Stimulated activated CD4-positive, alpha-beta T cell treated with anti-CD3 and anti-CD28 coated beads, Interleukin-2, amount 100 ng/mL, for 4 hours (primary cell): ENCODE data around the gene CRY2.

Source experiments
- DNase-seq: peaks from one replicate; pipeline ENCODE4 v3.0.0-alpha.2; 2020; ENCODE audit warnings: low read depth

Gene CRY2

DNA sequence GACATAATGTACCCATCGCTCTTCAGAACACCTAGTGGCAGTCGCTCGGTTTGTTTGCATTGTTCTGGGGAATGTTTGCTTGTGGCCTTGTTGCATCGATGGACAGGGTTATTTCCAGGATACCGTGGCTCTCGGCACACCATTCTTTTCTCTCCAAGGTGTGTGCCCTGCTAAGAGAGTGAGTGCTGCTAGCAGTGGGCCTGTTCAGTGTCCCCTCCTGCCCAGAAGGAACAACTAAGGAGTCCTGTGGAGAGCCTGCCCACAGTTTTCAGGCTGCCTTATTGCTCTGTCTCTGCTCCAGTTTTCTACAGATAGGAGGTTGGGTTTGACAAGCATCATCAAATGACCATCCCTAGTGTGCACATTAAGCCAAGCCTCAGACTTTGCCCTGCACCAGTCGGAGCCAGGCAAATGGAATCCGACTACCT is 1.4 kb downstream of the CRY2 start:
- DNase-seq: no peak

DNA sequence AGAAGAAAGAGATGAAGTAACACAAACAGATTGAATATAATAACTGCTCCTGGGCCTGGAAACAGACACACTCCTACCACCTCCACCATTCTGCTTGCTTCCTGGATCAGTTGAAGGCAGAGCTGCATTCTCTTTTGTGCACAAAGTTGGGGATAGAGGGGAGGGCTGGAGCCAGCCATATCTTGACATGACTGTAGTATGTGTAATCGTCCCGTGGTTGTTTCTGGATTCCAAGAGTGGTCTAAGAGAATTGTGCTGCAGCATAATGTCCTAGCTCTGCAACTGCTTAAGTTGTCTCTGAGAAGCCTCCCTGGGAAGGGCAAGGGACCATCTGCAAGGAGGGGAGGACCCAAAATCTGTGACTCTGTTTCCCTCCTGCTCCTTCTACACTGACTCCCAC is 3.2 kb downstream of the CRY2 start:
- DNase-seq: no peak

DNA sequence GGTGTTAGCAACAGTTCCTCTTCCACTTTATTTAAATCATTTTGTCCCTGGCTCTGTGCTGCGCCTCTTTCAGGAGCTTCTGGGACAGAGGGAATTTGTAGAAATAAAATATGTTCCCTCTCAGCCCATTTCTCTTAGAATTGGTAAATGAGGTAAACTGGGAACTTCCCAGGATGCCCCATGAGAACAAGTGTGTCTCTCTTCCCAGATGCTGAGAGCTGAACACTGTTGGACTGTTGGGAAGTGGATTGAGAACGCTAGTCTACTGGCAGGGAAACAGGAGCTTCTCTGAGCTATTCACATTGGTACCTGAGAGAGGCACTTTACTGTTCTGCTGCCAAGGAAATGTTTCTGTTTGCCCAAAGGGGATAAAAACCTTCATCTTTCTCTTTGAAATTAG is 4.0 kb downstream of the CRY2 start:
- DNase-seq: no peak

DNA sequence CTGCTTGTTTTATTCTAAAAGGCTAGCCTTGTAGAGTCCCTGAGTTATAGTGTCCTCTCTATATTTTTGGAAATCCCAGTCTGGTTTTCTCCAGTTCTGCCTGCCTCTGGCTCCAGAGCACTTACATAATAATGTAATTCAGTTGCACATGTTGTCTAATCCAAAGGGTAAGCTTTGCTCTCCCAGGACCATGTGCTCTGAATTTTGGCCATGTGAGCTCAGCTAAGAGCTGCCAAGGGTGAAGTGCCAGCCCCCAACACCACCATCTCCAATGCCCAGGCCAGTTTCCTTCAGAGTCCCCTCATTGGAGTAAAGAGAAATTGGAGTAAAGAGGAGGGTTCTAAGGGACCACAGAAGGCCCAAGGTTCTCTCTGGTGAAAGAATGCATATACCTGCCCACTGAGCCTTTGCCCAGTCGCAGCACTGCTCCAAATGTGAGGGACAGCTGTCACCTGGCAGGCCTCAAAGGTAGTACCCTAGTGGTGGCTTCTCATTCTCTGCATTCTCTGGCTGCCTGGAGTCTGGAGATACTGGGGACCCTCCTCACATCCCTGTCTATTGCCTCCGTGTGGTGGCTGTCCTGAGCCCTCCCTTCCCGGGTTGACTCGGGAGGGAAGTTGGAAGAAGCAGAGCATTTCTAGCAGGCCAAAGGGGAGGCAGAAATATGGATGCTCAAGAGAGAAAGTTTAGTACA is 4.9 kb downstream of the CRY2 start:
- DNase-seq: no peak

DNA sequence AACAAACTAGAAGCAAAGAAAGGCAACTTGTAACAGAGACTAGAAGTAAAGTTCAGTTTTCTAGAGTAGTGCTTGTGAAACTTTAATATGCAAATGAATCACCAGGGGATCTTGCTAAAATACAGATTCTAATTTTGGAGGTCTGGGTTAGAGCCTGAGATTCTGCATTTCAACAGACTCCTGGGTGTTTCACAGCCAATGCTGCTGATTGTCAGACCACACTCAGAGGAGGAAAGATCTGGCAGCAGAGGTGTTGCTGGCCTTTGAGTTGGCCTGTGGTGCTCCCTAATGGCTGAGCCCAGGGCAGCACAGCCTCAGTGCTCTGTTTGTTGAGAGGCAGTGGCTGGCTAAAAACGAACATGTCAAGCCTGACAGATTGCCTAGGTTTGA is 5.4 kb downstream of the CRY2 start:
- no peak for DNase-seq

DNA sequence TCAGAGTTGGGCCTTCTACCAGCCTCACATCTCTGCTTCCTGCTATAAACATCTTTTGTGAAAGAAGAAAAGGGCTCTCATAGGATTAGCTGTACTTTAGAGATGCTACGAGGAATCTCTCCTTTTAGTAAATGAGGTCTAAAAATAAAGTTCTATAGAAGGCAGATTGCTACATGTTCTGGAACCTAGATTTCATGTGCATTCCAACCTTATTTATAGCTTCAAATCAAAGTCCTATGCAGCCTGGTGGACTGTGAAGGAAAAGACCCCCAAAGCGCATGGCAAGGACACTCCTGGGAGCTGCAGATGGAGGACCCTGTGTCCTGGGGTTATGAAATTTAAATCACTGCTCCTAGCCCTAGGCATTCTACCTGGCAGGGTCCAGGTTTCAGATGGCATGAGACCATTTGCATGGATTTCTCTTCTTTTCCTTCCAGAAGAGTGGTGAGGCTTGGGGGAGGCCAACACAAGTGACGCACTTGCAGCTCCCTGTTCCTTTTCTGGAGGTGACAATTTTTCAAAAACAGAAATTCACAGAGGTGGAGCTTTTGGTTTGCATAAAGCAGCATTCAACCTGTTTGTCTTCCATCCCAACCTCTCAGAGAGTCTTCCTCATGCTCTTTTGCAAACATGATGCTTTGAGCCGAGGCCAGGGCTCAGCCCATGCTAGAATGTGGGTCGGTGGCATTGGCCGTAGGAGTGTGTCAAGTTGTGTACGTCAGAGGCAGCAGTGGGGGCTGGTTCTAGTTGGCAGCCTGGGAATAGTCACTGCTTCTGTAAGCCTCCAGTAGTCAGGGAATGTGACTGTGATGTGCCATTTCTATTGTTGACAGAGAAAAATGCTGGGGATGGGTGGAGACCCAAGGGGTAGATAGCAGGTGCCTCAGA is 6.3 kb downstream of the CRY2 start:
- no peak for DNase-seq

DNA sequence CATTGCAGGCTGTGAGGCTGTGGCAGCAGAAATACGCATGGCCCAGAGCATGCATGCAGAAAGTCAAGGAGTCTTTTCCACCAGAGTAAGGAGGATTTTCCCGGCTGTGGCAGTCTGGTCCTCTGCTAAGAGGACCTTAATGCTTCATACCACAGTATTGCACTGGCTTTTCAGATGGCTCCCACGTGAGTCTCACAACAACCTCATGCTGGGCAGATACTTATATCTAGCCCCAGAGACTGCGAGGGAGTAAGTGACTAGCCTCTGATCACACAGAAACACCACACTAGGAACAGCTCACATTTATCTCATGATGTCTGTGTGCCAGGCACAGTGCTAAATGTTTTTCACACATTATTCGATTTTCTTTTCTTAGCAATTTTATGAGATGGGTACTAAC is 8.0 kb downstream of the CRY2 start:
- no peak for DNase-seq

DNA sequence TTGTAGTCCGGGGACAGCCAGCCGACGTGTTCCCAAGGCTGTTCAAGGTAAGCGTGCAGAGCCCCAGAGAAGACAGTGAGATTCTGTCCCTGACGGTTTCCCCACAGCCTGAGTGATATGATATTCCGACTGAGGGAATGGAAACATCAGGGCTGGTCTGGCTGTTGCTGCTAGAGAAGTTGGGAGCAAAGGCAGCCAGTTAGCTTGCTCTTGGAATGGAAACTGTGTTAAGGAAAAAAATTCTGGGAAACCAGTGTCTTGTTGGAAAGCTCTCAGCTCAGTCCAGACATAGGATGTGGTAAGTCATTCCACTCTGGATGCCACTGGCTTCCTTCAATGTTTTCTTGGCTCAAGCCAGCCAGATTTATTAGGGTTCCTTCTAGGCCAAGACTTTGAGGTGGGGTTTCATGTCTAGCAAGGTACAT is 8.8 kb downstream of the CRY2 start:
- no peak for DNase-seq

DNA sequence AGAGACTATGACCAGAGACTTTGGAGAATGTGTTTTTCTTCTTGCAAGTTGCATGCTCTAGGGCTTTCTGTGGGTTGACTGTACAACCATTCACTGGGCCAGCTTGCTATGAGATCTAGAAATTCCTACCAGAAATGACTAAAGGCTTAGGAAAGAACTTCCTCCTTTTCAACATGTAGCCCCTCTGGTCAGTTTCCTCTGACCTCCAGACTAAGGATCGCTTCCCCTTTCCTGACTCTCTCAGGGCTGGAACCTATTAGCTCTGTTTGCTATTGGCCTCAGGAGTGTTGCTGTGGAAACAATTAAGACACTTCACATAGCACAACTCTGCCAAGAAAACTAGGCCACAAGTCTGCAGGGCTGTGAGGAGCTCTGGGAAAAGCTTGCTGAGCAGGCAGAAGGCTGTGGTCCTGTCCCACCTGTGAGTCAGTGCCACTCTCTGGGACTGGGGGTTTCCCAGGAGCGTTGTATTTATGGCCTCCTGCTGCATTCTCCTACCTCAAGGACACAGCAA is 10.7 kb downstream of the CRY2 start:
- no peak for DNase-seq

DNA sequence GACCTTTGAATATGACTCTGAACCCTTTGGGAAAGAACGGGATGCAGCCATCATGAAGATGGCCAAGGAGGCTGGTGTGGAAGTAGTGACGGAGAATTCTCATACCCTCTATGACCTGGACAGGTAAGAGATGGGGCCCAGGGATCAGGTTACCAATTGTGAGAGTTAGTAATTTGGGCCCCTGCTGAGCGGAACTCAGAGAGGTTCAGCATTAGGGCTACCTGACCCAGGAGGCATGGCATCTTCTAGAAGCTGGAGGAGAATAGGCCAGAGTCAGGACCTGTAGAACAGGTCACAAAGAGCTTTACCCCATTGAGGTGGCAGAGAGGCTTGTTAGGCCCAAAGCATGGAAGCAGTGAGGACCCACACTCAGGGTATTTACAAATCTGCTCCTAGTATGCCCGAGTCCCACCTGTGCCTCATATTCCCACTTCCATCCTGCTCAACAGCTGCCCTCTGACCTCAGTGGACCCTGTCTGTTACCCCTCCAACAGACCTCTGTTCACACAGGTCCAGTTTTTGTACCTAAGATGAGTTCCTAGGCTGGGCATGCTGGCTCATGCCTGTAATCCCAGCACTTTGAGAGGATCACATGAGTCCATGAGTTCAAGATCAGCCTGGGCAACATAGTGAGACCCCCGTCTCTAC is 11.6 kb downstream of the CRY2 start:
- DNase-seq: no peak

DNA sequence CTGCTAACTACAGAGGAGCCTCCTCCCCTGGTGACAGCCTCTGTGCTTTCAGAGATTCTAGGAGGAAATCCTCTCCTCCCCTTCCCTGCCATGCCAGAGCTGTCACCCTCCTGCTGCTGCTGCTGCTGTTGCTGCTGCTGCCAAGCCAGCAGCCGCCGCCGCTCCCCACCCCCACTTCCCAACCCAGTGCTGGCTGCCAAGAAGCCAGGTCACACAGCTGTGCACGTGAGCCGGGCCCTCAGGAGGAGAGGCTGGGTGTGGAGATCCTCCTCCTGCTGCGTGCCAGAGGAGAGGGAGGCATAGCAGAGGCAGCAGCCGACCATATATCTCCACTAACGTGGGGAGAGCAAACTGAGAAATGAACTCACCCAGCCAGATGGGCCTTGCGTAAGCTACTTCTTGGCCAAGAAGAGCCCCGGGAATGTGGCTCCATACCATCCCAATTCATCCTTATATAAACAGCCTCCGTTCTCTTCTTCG is 12.4 kb downstream of the CRY2 start:
- DNase-seq: no peak

DNA sequence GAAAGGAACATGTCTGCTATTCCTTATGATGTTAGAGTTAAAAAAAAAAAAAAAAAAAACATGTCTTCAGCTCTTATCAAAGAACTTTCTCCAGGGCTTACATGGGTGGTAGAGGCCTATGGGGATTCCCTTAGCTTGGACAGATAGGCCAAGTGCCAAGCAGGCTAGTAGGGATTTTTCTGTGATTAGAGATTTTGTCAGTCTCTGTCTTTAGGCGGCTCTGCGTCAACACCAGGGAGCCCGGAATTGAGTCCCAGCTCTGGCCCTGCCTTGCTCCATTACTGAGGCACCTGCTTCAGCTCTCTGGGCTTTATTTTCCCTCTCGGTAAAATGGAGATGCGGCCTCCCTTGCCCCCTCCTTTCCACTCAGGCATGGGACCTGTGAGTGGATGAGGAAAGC is 13.1 kb downstream of the CRY2 start:
- no peak for DNase-seq

DNA sequence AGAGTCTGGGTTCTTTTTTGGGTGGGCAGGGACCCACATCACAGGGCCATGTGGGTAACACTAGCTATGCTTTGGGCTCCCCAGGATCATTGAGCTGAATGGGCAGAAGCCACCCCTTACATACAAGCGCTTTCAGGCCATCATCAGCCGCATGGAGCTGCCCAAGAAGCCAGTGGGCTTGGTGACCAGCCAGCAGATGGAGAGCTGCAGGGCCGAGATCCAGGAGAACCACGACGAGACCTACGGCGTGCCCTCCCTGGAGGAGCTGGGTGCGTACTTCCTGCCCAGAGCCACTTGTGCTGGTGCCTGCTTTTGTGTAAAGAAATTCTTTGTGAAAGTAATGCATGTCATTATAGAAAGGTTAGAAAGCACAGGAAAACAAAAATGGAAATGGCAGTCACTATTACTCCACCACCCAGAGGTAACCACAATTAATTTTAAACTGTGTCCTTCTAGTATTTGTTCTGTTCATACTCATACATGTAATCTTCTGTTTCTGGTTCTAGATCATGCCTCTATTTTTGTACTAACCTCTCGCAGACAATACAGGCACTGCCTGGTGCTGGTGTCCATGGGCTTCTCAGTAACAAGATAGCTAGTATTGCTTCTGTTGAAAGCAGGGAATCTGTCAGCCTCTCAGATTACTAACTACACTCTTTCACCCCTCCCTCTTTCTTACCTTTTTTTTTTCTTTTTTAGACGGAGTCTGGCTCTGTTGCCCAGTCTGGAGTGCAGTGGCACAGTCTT is 13.7 kb downstream of the CRY2 start:
- DNase-seq: no peak

DNA sequence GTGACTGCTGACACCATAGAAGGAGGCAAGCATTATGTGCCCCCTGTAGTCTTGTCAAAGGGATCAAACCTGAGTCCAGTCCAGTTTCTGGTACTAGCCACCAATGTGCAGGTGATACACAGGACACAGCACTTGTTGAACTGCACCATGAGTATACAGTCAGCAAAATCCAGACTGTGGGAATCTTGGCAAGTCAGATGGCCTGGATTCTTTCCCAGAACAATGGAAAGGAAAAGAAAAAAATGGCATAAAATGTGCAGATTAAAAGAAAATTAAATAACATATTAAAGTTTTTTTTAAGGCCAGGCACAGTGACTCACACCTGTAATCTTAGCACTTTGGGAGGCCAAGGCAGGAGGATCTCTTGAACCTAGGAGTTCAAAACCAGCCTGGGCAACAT is 16.8 kb downstream of the CRY2 start:
- no peak for DNase-seq

DNA sequence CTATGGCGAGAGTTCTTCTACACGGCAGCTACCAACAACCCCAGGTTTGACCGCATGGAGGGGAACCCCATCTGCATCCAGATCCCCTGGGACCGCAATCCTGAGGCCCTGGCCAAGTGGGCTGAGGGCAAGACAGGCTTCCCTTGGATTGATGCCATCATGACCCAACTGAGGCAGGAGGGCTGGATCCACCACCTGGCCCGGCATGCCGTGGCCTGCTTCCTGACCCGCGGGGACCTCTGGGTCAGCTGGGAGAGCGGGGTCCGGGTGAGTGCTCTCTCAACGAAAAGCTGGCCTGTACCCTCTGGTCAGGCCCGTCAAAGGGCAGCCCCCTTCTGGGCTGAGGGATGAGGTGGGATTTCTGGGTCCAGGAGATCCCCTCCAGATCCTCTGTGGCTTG is 22.3 kb downstream of the CRY2 start:
- no peak for DNase-seq

DNA sequence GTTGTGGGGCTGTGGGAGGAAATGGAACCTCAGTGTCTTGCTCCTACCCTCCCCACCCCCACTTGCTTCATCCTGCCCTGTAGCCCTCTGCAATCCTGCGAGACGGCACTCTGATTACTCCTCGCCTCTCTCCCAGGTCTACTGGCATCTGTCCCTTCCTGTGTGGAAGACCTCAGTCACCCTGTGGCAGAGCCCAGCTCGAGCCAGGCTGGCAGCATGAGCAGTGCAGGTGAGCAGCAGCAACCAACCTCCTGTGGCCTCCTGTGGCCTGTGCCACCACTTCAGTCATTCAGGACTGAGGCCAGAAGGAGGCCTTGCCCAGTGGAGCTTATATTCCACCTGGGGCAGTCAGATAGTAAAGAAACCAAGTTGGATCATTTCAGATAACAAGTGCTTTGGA is 23.4 kb downstream of the CRY2 start:
- DNase-seq: no peak

DNA sequence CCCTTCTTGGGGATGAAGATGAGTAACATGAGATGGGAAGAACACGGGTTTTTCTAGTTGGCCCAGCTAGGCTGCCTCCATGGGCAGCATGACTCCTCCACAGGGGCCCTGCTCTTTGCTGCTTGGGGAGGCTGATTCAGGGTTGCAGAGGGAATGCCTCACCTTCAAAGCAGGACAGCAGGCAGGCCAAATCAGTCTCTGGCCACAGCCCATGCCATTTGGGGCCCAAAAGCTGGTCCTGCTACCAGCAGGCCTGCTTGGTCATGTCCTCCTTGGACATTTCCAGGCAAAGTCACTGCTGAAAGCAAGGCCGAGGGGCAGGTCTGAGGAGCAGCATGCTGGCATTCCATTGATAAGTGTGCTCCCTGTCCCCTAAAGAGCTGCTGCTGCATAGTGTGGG is 24.4 kb downstream of the CRY2 start:
- DNase-seq: no peak

DNA sequence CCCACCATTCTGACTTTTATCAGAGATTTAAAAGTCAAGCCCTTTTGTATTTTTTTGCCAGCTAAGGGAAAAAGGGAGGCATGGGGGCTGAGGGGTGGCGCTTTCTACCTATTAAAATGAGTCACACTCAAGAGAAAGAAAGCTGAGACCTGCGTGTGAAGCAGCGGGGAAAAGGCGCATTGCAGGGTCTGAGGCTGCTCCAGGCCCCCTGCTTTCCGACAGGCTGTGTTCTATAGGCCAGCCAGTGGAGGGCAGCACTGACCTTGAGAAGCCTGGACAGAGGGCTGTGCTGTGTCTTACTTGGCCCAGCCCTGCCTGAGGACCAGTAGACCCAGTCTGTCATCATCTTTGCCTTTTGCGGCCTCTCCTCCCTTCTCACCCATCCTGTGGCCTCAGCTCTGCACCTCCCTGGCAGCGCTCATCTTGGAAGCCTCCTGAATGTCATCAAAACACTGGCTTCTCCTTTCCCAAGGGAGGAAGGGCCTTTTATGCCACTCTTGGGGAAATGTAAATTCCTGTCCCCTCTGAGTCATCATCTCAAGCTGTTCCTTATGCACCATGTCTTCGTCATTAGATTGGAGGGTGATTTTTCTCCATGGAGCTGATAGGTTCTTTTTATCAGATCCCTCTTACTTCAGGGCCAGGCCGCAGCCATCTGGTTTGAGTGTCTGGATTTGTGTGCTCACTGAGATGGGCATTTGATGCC is 25.5 kb downstream of the CRY2 start:
- DNase-seq: no peak

DNA sequence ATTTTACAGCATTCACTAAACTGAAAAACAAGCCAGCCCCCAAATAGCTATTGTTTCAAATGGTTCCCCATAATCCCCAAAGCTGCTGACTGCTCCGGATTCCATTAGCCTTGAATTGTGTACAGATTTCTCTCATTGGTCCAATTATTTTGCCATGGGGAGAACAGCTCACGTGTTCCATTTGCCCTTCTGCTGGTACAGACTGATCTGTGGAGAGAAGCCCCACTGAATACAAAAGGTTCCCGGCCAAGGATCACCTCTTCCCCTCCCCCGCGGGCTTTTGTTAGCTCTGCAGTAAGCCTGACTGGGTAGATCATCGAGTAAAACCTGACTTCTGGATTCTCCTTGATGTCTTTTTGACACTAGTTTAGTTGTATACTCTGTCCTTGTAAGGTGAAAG is 29.1 kb downstream of the CRY2 start:
- DNase-seq: no peak

DNA sequence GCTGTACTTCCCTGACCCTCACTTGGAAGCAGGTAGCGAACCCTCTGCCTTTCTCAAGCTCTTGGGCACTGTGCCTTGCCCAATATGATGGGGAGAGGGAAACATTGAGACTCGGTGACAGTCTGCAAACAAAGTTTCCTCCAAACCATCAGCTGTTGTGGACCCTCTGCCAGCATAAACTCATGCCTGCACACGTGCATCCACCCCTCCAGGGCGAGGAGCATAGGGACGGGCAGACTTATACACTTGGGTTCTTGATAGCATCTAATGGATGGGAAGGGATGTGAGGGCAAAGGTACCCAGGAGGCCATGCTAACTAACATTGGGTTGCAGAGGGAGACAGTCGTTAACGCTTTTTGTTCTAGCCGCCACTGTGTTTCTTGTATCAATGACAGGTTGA is 29.9 kb downstream of the CRY2 start:
- no peak for DNase-seq

DNA sequence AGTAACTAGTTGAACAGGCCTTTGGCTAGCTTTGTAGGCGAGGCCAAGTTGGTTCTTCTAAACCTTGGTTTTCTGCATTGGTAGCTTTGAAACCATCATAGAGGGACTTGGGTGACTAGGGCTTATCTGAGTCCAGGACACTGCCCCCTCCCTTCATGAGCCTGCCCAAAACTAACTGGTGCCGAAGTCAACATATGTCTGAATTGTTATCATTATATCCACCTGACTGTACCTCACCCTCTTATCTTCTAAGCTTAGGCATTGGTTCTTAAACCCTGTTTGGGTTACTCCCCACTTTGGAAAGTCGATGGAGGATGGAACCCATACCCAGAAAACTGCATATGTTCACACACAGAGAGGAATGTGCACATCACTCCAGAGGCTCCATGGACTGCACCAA is 30.6 kb downstream of the CRY2 start:
- no peak for DNase-seq
